Right lobe of liver (tissue), 4 donors: ENCODE data around the gene FLNA.

Source experiments
- POLR2A ChIP-seq: fragments of 450-650 bp; IDR thresholded peaks from one replicate; pipeline ENCODE4 v1.6.1; 2017; ENCODE audit warnings: antibody characterized with exemption, mild to moderate bottlenecking
- TF ChIP-seq, protein P1 (sequence below), 4 donors: fragments of 200-600 bp in 3 of 4; fragments of 450-650 bp in 1 of 4; IDR thresholded peaks; one replicate each; pipeline versions ENCODE4 v1.5.1 to v1.8.0; 2016 to 2022; ENCODE audit warnings: antibody characterized with exemption in 4 of 4, mild to moderate bottlenecking in 2 of 4
- donor health status: DM: no; HTN: no; CAD: no.
- donor health status: DM: no; HTN: no; CAD: no.
- donor health status: DM: no; HTN: yes; CAD: no.

DNA sequence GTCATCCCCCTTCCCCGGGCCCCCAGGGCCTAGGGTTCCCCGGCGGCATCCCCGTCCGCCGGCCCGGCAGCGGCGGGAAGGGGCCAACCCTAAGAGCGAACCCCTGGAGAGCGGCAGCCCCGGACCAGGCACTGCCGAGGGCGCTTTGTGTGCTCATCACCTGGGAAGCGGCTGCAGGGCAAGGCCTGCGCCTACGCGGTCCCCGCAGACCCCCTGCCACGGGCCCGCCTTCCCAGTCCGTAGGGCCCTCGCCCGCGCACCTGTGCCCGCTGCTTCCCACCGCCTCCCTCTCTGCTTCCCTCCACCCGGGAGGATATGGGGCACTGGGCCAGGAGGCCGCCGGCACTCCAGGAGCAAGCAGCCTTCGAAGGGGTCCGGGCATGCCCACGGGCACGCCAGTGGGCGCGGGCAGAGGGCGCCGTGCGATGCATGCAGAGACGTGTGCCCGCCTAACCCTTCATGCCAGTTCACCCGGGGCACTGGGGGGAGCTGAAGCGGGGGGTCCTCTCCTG is 2.6 kb downstream of the FLNA start:
- TF ChIP-seq POLR2A: no peak
- TF ChIP-seq, protein P1, sequence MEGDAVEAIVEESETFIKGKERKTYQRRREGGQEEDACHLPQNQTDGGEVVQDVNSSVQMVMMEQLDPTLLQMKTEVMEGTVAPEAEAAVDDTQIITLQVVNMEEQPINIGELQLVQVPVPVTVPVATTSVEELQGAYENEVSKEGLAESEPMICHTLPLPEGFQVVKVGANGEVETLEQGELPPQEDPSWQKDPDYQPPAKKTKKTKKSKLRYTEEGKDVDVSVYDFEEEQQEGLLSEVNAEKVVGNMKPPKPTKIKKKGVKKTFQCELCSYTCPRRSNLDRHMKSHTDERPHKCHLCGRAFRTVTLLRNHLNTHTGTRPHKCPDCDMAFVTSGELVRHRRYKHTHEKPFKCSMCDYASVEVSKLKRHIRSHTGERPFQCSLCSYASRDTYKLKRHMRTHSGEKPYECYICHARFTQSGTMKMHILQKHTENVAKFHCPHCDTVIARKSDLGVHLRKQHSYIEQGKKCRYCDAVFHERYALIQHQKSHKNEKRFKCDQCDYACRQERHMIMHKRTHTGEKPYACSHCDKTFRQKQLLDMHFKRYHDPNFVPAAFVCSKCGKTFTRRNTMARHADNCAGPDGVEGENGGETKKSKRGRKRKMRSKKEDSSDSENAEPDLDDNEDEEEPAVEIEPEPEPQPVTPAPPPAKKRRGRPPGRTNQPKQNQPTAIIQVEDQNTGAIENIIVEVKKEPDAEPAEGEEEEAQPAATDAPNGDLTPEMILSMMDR (IDR thresholded peaks at IDR 0.05): no peak
